HepG2 (cell line): ENCODE measurements around the gene CFAP100. TPM values are rescaled to one million over a fixed set of nuclear protein-coding genes. Genes with fewer than 3 reads are reported as not detected.

Source experiments
- HNF4G ChIP-seq, 2 experiments: sonication (generic) in 1 of 2; formaldehyde crosslinking in 1 of 2; IDR thresholded peaks; 2 replicates each; pipeline versions ENCODE4 v1.4.0 to v1.6.1; 2011 to 2020; ENCODE audit warnings: borderline replicate concordance in 2 of 2, low read depth in 2 of 2, mild to moderate bottlenecking in 2 of 2, low read length in 1 of 2, missing genetic modification reagents in 1 of 2, moderate library complexity in 1 of 2
- ISL2 ChIP-seq: sonication (generic); formaldehyde crosslinking; IDR thresholded peaks from 2 replicates; pipeline ENCODE4 v1.5.0; 2020; ENCODE audit warnings: missing genetic modification reagents
- KLF9 ChIP-seq: IDR thresholded peaks from 2 replicates; pipeline ENCODE4 v1.6.1; 2016; ENCODE audit warnings: low read depth
- MED1 ChIP-seq: sonication (generic); formaldehyde crosslinking; IDR thresholded peaks from 2 replicates; pipeline ENCODE4 v1.4.0; 2020; ENCODE audit warnings: missing genetic modification reagents
- POLR2AphosphoS5 ChIP-seq: IDR thresholded peaks from 2 replicates; pipeline ENCODE4 v1.6.1; 2012; ENCODE audit warnings: low read depth, low read length
- SATB2 ChIP-seq: sonication (generic); formaldehyde crosslinking; IDR thresholded peaks from 2 replicates; pipeline ENCODE4 v1.5.0; 2020; ENCODE audit warnings: missing genetic modification reagents
- SIN3A ChIP-seq: IDR thresholded peaks from 2 replicates; pipeline ENCODE4 v1.6.1; 2011; ENCODE audit warnings: low read depth, mild to moderate bottlenecking, control low read depth, low read length, borderline replicate concordance
- SIX4 ChIP-seq: sonication (generic); formaldehyde crosslinking; IDR thresholded peaks from 2 replicates; pipeline ENCODE4 v1.4.0; 2020; ENCODE audit warnings: missing genetic modification reagents
- YEATS4 ChIP-seq: sonication (generic); formaldehyde crosslinking; IDR thresholded peaks from 2 replicates; pipeline ENCODE4 v1.4.0; 2020; ENCODE audit warnings: missing genetic modification reagents, borderline replicate concordance
- ZNF136 ChIP-seq: sonication (generic); formaldehyde crosslinking; IDR thresholded peaks from 2 replicates; pipeline ENCODE4 v1.8.1; 2022; ENCODE audit warnings: low read depth, mild to moderate bottlenecking, moderate library complexity, missing genetic modification reagents
- ZNF20 ChIP-seq: sonication (generic); formaldehyde crosslinking; IDR thresholded peaks from 2 replicates; pipeline ENCODE4 v1.4.0; 2020; ENCODE audit warnings: mild to moderate bottlenecking, moderate library complexity, missing genetic modification reagents
- ZNF274 ChIP-seq: sonication (generic); formaldehyde crosslinking; IDR thresholded peaks from 2 replicates; pipeline ENCODE4 v1.5.1; 2020; ENCODE audit warnings: mild to moderate bottlenecking, missing genetic modification reagents
- ZNF350 ChIP-seq: sonication (generic); formaldehyde crosslinking; IDR thresholded peaks from 2 replicates; pipeline ENCODE4 v1.4.0; 2020; ENCODE audit warnings: mild to moderate bottlenecking, low read depth, missing genetic modification reagents, borderline replicate concordance
- ZNF460 ChIP-seq: sonication (generic); formaldehyde crosslinking; IDR thresholded peaks from 2 replicates; pipeline ENCODE4 v1.5.1; 2020; ENCODE audit warnings: missing genetic modification reagents, mild to moderate bottlenecking, borderline replicate concordance
- ZNF557 ChIP-seq: sonication (generic); formaldehyde crosslinking; IDR thresholded peaks from 2 replicates; pipeline ENCODE4 v1.4.0; 2020; ENCODE audit warnings: missing genetic modification reagents
- ZNF614 ChIP-seq: IDR thresholded peaks from 2 replicates; pipeline ENCODE4 v1.6.1; 2018; ENCODE audit warnings: missing biosample characterization, missing genetic modification reagents, inconsistent platforms, borderline replicate concordance
- ZNF672 ChIP-seq: sonication (generic); formaldehyde crosslinking; IDR thresholded peaks from 2 replicates; pipeline ENCODE4 v1.8.1; 2022; ENCODE audit warnings: missing genetic modification reagents
- ZNF746 ChIP-seq: sonication (generic); formaldehyde crosslinking; IDR thresholded peaks from 2 replicates; pipeline ENCODE4 v1.8.0; 2022; ENCODE audit warnings: mild to moderate bottlenecking, missing genetic modification reagents
- polyA plus RNA-seq, 8 experiments: library from polyadenylated mRNA; depleted of rRNA in 3 of 8; stranded (reverse) in 7 of 8; unstranded in 1 of 8; fragments of >200 nt; fragmentation: Illumina TruSeq in 4 of 8; extraction: Trizol in 4 of 8; gene quantifications; 2 replicates each; pipeline versions ENCODE4 v1.2.1 to v1.2.3, GENCODE V29; 2011 to 2016; ENCODE audit warnings: low read depth in 4 of 8, missing spikeins in 1 of 8, mixed read lengths in 1 of 8; ENCODE audit not compliant: insufficient read depth in 1 of 8
- total RNA-seq, 5 experiments: library from RNA; depleted of rRNA; stranded (reverse); fragments of >200 nt; fragmentation: Illumina TruSeq; extraction: Trizol; gene quantifications; 2 replicates each; pipeline ENCODE4 v1.2.3, GENCODE V29; 2016; ENCODE audit warnings: low read depth in 1 of 5
- TF ChIP-seq, protein P1 (sequence below): sonication (generic); formaldehyde crosslinking; conservative IDR thresholded peaks from 2 replicates; pipeline ENCODE4 v1.4.0; 2020; ENCODE audit warnings: mild to moderate bottlenecking, missing genetic modification reagents, moderate library complexity
- TF ChIP-seq, protein P2 (sequence below): IDR thresholded peaks from 2 replicates; pipeline ENCODE4 v1.6.1; 2016
- TF ChIP-seq, protein P3 (sequence below): sonication (generic); formaldehyde crosslinking; IDR thresholded peaks from 2 replicates; pipeline ENCODE4 v1.9.0; 2021; ENCODE audit warnings: missing genetic modification reagents, mild to moderate bottlenecking, borderline replicate concordance
- TF ChIP-seq, protein P4 (sequence below): sonication (generic); formaldehyde crosslinking; IDR thresholded peaks from 2 replicates; pipeline ENCODE4 v1.9.0; 2021; ENCODE audit warnings: missing genetic modification reagents, borderline replicate concordance

The CFAP100 gene
- total and polyA plus RNA-seq, 2 of the 13 experiments (the other 11 are each of a cell fraction or from before 2014, with no cell fraction given), result 0.32 TPM; not detected in 1

DNA sequence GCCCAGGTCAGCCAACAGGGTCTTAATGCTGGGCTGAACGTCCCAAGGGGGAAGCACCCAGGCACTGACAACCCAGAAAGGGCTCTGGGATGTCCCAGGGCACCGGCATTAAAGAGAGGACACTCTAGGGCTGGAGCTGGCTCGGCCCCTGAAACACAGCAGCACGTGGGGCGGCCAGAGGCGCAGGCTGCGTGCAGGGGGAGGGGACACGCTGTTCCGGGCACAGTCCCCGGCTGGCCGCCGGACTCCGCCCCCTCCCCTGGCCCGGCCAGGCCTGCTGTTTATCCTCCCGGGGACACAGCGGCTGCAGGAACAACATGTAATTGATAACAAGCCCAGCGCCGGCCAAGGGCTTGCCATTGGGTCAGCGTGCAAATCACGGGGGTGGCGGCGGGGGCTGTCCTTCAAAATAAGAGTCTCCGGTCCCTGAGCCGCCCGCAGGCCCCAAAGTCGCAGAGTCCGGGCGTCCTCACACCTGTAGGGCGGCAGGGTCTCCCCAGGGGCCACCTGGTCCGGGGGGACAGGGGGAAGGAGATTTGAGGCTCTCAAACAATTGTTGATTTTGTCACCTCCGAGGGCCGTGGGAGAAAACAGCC, 38.8 kb upstream of the CFAP100 start (continued):
- TF ChIP-seq, protein P1, sequence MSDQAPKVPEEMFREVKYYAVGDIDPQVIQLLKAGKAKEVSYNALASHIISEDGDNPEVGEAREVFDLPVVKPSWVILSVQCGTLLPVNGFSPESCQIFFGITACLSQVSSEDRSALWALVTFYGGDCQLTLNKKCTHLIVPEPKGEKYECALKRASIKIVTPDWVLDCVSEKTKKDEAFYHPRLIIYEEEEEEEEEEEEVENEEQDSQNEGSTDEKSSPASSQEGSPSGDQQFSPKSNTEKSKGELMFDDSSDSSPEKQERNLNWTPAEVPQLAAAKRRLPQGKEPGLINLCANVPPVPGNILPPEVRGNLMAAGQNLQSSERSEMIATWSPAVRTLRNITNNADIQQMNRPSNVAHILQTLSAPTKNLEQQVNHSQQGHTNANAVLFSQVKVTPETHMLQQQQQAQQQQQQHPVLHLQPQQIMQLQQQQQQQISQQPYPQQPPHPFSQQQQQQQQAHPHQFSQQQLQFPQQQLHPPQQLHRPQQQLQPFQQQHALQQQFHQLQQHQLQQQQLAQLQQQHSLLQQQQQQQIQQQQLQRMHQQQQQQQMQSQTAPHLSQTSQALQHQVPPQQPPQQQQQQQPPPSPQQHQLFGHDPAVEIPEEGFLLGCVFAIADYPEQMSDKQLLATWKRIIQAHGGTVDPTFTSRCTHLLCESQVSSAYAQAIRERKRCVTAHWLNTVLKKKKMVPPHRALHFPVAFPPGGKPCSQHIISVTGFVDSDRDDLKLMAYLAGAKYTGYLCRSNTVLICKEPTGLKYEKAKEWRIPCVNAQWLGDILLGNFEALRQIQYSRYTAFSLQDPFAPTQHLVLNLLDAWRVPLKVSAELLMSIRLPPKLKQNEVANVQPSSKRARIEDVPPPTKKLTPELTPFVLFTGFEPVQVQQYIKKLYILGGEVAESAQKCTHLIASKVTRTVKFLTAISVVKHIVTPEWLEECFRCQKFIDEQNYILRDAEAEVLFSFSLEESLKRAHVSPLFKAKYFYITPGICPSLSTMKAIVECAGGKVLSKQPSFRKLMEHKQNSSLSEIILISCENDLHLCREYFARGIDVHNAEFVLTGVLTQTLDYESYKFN, result peak; percentile 73
- TF ChIP-seq ZNF20 (CRISPR knock-in tag) (no peak), MED1 (peak; percentile 88), ISL2 (CRISPR knock-in tag) (peak; percentile 66; the same call in 1 of the 2 replicates), ZNF136 (CRISPR knock-in tag) (peak; percentile 88; the same call in 1 of the 2 replicates), ZNF614 (CRISPR knock-in tag) (peak; percentile 77; the same call in 1 of the 2 replicates), ZNF557 (CRISPR knock-in tag) (0 out of 2 replicates have a peak, but pooled peaks have one; percentile 38), ZNF746 (CRISPR knock-in tag) (peak; percentile 73), SATB2 (CRISPR knock-in tag) (0 out of 2 replicates have a peak, but pooled peaks have one; percentile 36), KLF9 (CRISPR knock-in tag) (0 out of 2 replicates have a peak, but pooled peaks have one; percentile 35), ZNF350 (peak; percentile 33; the same call in 1 of the 2 replicates), ZNF672 (CRISPR knock-in tag) (no peak), SIN3A (peak; percentile 87; the same call in 1 of the 2 replicates), YEATS4 (CRISPR knock-in tag) (peak; percentile 81; the same call in 1 of the 2 replicates), POLR2AphosphoS5 (peak; percentile 44), SIX4 (no peak; the same call in 1 of the 2 replicates), HNF4G (IDR thresholded peaks at IDR 0.05; ENCODE audit: borderline replicate concordance, low read depth, low read length) (no peak), HNF4G (CRISPR knock-in tag; IDR thresholded peaks at IDR 0.05; ENCODE audit: borderline replicate concordance, low read depth) (no peak), ZNF274 (peak; percentile 30; the same call in 1 of the 2 replicates), ZNF460 (CRISPR knock-in tag) (peak; percentile 21; the same call in 1 of the 2 replicates)
- TF ChIP-seq, protein P2, sequence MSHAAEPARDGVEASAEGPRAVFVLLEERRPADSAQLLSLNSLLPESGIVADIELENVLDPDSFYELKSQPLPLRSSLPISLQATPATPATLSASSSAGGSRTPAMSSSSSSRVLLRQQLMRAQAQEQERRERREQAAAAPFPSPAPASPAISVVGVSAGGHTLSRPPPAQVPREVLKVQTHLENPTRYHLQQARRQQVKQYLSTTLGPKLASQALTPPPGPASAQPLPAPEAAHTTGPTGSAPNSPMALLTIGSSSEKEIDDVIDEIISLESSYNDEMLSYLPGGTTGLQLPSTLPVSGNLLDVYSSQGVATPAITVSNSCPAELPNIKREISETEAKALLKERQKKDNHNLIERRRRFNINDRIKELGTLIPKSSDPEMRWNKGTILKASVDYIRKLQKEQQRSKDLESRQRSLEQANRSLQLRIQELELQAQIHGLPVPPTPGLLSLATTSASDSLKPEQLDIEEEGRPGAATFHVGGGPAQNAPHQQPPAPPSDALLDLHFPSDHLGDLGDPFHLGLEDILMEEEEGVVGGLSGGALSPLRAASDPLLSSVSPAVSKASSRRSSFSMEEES (CRISPR knock-in tag), result peak; percentile 70
- TF ChIP-seq, protein P3, sequence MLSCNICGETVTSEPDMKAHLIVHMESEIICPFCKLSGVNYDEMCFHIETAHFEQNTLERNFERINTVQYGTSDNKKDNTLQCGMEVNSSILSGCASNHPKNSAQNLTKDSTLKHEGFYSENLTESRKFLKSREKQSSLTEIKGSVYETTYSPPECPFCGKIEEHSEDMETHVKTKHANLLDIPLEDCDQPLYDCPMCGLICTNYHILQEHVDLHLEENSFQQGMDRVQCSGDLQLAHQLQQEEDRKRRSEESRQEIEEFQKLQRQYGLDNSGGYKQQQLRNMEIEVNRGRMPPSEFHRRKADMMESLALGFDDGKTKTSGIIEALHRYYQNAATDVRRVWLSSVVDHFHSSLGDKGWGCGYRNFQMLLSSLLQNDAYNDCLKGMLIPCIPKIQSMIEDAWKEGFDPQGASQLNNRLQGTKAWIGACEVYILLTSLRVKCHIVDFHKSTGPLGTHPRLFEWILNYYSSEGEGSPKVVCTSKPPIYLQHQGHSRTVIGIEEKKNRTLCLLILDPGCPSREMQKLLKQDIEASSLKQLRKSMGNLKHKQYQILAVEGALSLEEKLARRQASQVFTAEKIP (CRISPR knock-in tag), result no peak
- TF ChIP-seq, protein P4, sequence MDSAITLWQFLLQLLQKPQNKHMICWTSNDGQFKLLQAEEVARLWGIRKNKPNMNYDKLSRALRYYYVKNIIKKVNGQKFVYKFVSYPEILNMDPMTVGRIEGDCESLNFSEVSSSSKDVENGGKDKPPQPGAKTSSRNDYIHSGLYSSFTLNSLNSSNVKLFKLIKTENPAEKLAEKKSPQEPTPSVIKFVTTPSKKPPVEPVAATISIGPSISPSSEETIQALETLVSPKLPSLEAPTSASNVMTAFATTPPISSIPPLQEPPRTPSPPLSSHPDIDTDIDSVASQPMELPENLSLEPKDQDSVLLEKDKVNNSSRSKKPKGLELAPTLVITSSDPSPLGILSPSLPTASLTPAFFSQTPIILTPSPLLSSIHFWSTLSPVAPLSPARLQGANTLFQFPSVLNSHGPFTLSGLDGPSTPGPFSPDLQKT (CRISPR knock-in tag), result no peak
